ENCODE data around the gene TRNP1. TPM values are rescaled to one million over a fixed set of nuclear protein-coding genes. Genes with fewer than 3 reads are reported as not detected.

Gene TRNP1
- total RNA-seq, 2 donors from 2014 or later = 0.28 to 0.55 TPM

- Mint-ChIP-seq H3K27ac (no peak overlapping the region), H3K27me3 (peaks cover 14 to 15% of the 10 kb centered on the region in 2 donors), H3K36me3 (no peaks in the 10 kb centered on the region), H3K4me3 (no peak overlapping the region), H3K9me3 (no peaks in the 10 kb centered on the region), H3K4me1 (ENCODE audit: low read depth in 2 of 2) (peaks cover 5 to 7% of the 10 kb centered on the region in 2 donors)
- no peak for ATAC-seq
- no peak for DNase-seq (ENCODE audit: low spot score)
These were observed 7.4 kb downstream of the TRNP1 start for GRCh38 chr1:27000817-27001460.

- H3K36me3 Mint-ChIP-seq = no peaks in the 10 kb centered on the region
- H3K27ac Mint-ChIP-seq = no peak overlapping the region
- H3K4me3 Mint-ChIP-seq = no peak overlapping the region
- peaks cover 7 to 8% of the 10 kb centered on the region in 2 donors for H3K27me3 Mint-ChIP-seq
- DNase-seq (ENCODE audit: low spot score) (no peak), ATAC-seq (no peak)
- H3K4me1 Mint-ChIP-seq (ENCODE audit: low read depth in 2 of 2) = peaks cover 5 to 7% of the 10 kb centered on the region in 2 donors
- no peaks in the 10 kb centered on the region for H3K9me3 Mint-ChIP-seq
These were observed 8.3 kb downstream of the TRNP1 start for GRCh38 chr1:27001570-27002360.

- Mint-ChIP-seq H3K27ac (no peak overlapping the region), H3K4me3 (no peak overlapping the region), H3K36me3 (no peaks in the 10 kb centered on the region), H3K4me1 (ENCODE audit: low read depth in 2 of 2) (no peaks in the 10 kb centered on the region), H3K27me3 (peaks cover 6 to 7% of the 10 kb centered on the region in 2 donors), H3K9me3 (no peaks in the 10 kb centered on the region)
- DNase-seq (ENCODE audit: low spot score) (no peak), ATAC-seq (no peak)
These were observed 10.4 kb downstream of the TRNP1 start for GRCh38 chr1:27003745-27004470.

DNA sequence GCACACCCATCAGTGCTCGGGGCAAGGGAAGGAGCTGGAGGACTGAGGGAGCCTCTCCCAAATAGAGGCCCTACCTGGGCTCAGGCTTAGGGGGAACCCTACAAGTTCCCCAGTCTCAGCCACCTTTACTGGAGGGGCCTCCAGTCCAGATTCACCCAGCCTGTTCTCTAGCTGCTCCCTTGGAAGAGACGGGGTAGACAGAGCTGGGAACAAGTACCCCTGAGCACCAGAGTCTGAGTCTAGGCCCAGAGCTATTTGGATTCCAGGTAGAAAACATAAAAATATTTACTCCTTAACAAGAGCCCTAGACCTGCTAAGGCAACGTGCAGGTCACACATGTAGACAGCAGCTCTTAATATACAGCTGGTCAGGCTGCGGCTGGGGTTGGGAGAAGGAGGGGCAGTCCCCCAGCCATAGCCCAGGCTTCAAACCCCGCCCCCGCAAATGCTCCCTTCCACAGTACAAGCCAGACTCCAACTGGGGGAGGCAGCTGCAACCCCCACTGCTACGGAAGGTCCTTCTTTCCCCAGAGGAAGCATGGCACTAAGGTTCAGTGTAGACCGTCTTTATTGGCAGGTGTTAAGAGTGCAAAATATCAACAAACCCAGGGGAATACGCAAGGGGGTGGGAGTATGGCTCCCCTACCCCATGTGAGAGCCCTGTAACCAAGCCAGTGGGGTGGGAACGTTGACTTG is 11.1 kb downstream of the TRNP1 start:
- H3K27ac Mint-ChIP-seq = no peak overlapping the region
- H3K36me3 Mint-ChIP-seq = no peaks in the 10 kb centered on the region
- H3K4me3 Mint-ChIP-seq = no peak overlapping the region
- H3K9me3 Mint-ChIP-seq = no peaks in the 10 kb centered on the region
- H3K4me1 Mint-ChIP-seq (ENCODE audit: low read depth in 2 of 2) = no peaks in the 10 kb centered on the region
- H3K27me3 Mint-ChIP-seq = peaks cover 6 to 7% of the 10 kb centered on the region in 2 donors
- ATAC-seq = no peak
- DNase-seq (ENCODE audit: low spot score) = no peak

DNA sequence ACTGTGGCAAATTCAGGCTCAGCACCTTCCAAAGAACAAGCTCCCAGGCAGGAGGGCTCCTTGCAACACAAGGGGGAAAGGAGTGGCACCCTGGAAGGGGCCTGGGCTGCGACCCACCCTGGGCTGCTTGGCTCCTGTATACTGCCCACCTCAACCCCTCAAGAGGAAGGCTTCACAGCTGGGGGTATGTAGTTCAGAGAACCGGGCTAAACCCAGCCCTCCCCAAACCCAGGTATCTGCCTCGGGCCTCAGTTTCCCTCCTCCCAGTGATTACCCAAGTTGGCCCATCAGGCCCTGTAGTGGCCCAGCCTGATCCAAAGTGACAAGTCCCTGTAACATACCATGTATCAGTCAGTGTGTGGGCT is 11.7 kb downstream of the TRNP1 start:
- H3K4me3 Mint-ChIP-seq = no peak overlapping the region
- no peaks in the 10 kb centered on the region for H3K36me3 Mint-ChIP-seq
- H3K4me1 Mint-ChIP-seq (ENCODE audit: low read depth in 2 of 2) = no peaks in the 10 kb centered on the region
- peaks cover 6 to 9% of the 10 kb centered on the region in 2 donors for H3K27me3 Mint-ChIP-seq
- ATAC-seq (no peak), DNase-seq (ENCODE audit: low spot score) (no peak)
- H3K27ac Mint-ChIP-seq = no peak overlapping the region
- H3K9me3 Mint-ChIP-seq = no peaks in the 10 kb centered on the region

GRCh38 chr1:27005648-27006496 is 12.4 kb downstream of the TRNP1 start:
- no peaks in the 10 kb centered on the region for H3K4me1 Mint-ChIP-seq (ENCODE audit: low read depth in 2 of 2)
- H3K4me3 Mint-ChIP-seq = no peak overlapping the region
- H3K36me3 Mint-ChIP-seq = no peaks in the 10 kb centered on the region
- no peak for DNase-seq (ENCODE audit: low spot score)
- H3K27me3 Mint-ChIP-seq = peaks cover 6 to 9% of the 10 kb centered on the region in 2 donors
- no peak for ATAC-seq
- H3K27ac Mint-ChIP-seq = no peak overlapping the region
- no peaks in the 10 kb centered on the region for H3K9me3 Mint-ChIP-seq

GRCh38 chr1:27006683-27007082 is 13.2 kb downstream of the TRNP1 start:
- H3K9me3 Mint-ChIP-seq = no peaks in the 10 kb centered on the region
- H3K4me3 Mint-ChIP-seq = no peak overlapping the region
- peaks cover 12% of the 10 kb centered on the region in 2 donors for H3K27me3 Mint-ChIP-seq
- DNase-seq (ENCODE audit: low spot score) = no peak
- no peaks in the 10 kb centered on the region for H3K4me1 Mint-ChIP-seq (ENCODE audit: low read depth in 2 of 2)
- H3K36me3 Mint-ChIP-seq = no peaks in the 10 kb centered on the region
- ATAC-seq = no peak
- H3K27ac Mint-ChIP-seq = no peak overlapping the region

DNA sequence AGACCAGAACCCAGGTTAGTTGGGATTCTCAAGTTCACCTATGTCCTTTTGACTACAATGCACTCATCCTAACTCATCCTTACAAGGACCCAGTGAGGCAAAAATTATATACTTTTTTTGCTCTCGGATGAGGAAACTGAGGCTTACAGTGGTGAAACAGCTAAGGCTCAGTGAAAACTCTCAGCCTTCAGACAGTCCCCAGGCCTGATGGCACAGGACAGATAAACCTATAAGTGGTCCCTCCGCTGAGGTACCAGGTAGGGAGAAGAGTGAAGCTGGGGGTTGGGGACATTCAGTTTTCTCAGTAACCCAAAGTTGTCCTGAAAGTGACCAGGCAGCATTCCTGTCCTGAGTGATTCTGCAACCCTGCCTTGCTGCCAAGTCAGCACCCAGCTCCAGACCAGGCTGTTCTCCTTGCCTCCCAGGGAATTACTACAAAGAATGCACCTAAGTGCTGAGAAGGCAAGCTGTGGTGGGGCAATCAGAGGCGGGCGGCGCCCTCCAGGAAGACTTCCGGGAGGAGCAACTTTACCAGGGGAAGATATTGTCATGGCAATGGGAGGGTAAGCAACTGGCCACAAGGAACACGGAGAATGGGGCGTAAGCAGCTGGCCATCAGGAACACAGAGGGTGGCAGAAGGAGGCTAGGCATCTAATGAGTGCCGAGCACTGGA is 14.6 kb downstream of the TRNP1 start:
- H3K27ac Mint-ChIP-seq = no peak overlapping the region
- ATAC-seq (no peak), DNase-seq (ENCODE audit: low spot score) (no peak)
- peaks cover 3% of the 10 kb centered on the region in 2 donors for H3K4me1 Mint-ChIP-seq (ENCODE audit: low read depth in 2 of 2)
- H3K9me3 Mint-ChIP-seq = no peaks in the 10 kb centered on the region
- peaks cover 14 to 15% of the 10 kb centered on the region in 2 donors for H3K27me3 Mint-ChIP-seq
- no peak overlapping the region for H3K4me3 Mint-ChIP-seq
- H3K36me3 Mint-ChIP-seq = no peaks in the 10 kb centered on the region

GRCh38 chr1:27009601-27010197 is 16.2 kb downstream of the TRNP1 start:
- Mint-ChIP-seq H3K4me3 (no peak overlapping the region), H3K36me3 (no peaks in the 10 kb centered on the region), H3K4me1 (ENCODE audit: low read depth in 2 of 2) (peaks cover 3 to 4% of the 10 kb centered on the region in 2 donors), H3K27me3 (peaks cover 14 to 15% of the 10 kb centered on the region in 2 donors), H3K27ac (no peak overlapping the region), H3K9me3 (no peaks in the 10 kb centered on the region)
- ATAC-seq = no peak
- DNase-seq (ENCODE audit: low spot score) = no peak

GRCh38 chr1:27010226-27010994 is 16.9 kb downstream of the TRNP1 start:
- no peak overlapping the region for H3K4me3 Mint-ChIP-seq
- DNase-seq (ENCODE audit: low spot score) = no peak
- peaks cover 14 to 15% of the 10 kb centered on the region in 2 donors for H3K27me3 Mint-ChIP-seq
- H3K9me3 Mint-ChIP-seq = no peaks in the 10 kb centered on the region
- H3K36me3 Mint-ChIP-seq = no peaks in the 10 kb centered on the region
- ATAC-seq = no peak
- peaks cover 3 to 4% of the 10 kb centered on the region in 2 donors for H3K4me1 Mint-ChIP-seq (ENCODE audit: low read depth in 2 of 2)
- H3K27ac Mint-ChIP-seq = no peak overlapping the region

- ATAC-seq = no peak
- Mint-ChIP-seq H3K36me3 (no peaks in the 10 kb centered on the region), H3K4me3 (no peak overlapping the region), H3K4me1 (ENCODE audit: low read depth in 2 of 2) (peaks cover 3 to 4% of the 10 kb centered on the region in 2 donors), H3K9me3 (no peaks in the 10 kb centered on the region), H3K27ac (no peak overlapping the region), H3K27me3 (peaks cover 14 to 15% of the 10 kb centered on the region in 2 donors)
- DNase-seq (ENCODE audit: low spot score) = no peak
These were observed 17.7 kb downstream of the TRNP1 start for GRCh38 chr1:27011058-27011764.

All from natural killer cell treated with Interleukin-12 subunit alpha and Interleukin-12 subunit beta and Interleukin-15 and Interleukin-18, amount 100 ng/mL, for 72 hours (primary cell).